Thyroid gland (tissue), 4 donors: ENCODE data around the gene CDC20B. TPM values are rescaled to one million over a fixed set of nuclear protein-coding genes. Genes with fewer than 3 reads are reported as not detected.
A peak's percentile ranks its signal among the peaks of the same experiment; 100 is the strongest.

Source experiments
- DNase-seq, 2 donors: peaks; one replicate each; pipeline ENCODE4 v3.0.0-alpha.2; 2019
- H3K27ac ChIP-seq, 3 donors: fragments of 200-600 bp; sonication (generic); 1 replicate in 2 of 3; 2 replicates in 1 of 3; pipeline ENCODE4 v1.5.1; 2016 to 2019; ENCODE audit warnings: mild to moderate bottlenecking in 1 of 3, moderate library complexity in 1 of 3
- H3K27me3 ChIP-seq: fragments of 200-600 bp; sonication (generic); one replicate; pipeline ENCODE4 v1.5.1; 2019
- H3K36me3 ChIP-seq, 2 donors: fragments of 200-600 bp; sonication (generic); one replicate each; pipeline ENCODE4 v1.5.1; 2016 to 2019
- H3K4me1 ChIP-seq, 2 donors: fragments of 200-600 bp; sonication (generic); one replicate each; pipeline ENCODE4 v1.5.1; 2017 to 2019
- H3K4me3 ChIP-seq, 3 donors: fragments of 200-600 bp; sonication (generic); replicated peaks in 1 of 3; 1 replicate in 2 of 3; 2 replicates in 1 of 3; pipeline ENCODE4 v1.5.1; 2016; ENCODE audit warnings: mild to moderate bottlenecking in 1 of 3
- H3K9me3 ChIP-seq: fragments of 200-600 bp; sonication (generic); one replicate; pipeline ENCODE4 v1.5.1; 2017
- CTCF ChIP-seq, 6 experiments: fragments of 200-600 bp in 3 of 6; fragments of 450-650 bp in 3 of 6; sonication (generic) in 3 of 6; IDR thresholded peaks; one replicate each; pipeline ENCODE4 v1.5.1; 2016 to 2019; ENCODE audit warnings: antibody characterized with exemption in 6 of 6, mild to moderate bottlenecking in 2 of 6, inconsistent platforms in 1 of 6, moderate library complexity in 1 of 6
- POLR2A ChIP-seq, 2 donors: fragments of 450-650 bp; IDR thresholded peaks; one replicate each; pipeline ENCODE4 v1.6.1; 2017; ENCODE audit warnings: antibody characterized with exemption in 2 of 2, mild to moderate bottlenecking in 2 of 2, moderate library complexity in 1 of 2
- WGBS, 2 donors: methylation state at CpG; one replicate each; pipeline ENCODE4 v1.1.5; 2017; 5-methylcytosine and 5-hydroxymethylcytosine counted together
- intact Hi-C: fragments of 100-400 bp; cut with DNase I; formaldehyde crosslinking; loops from one replicate; pipeline ENCODE4 v1.15.1; 2023
- total RNA-seq, 4 donors: library from RNA; depleted of rRNA; stranded (reverse); fragments of >200 nt; gene quantifications; one replicate each; pipeline ENCODE4 v1.2.3, GENCODE V29; 2016

CDC20B gene
- total RNA-seq, 4 donors from 2014 or later = not detected

GRCh38 chr5:55218967-55219366 is 46.0 kb upstream of the CDC20B start:
- WGBS, 2 donors = 21 to 31% methylated on average over 4 of the region's 4 CpGs
- Histone ChIP-seq H3K4me1 (peaks cover 20 to 29% of the 10 kb centered on the region in 2 donors), H3K4me3 (no peak overlapping the region), H3K9me3 (no peaks in the 10 kb centered on the region), H3K27me3 (no peaks in the 10 kb centered on the region), H3K36me3 (no peaks in the 10 kb centered on the region), H3K27ac (peak overlapping the region; percentile 54 to 83 (median 81))
- TF ChIP-seq CTCF (IDR thresholded peaks at IDR 0.05) (no peak), POLR2A (IDR thresholded peaks at IDR 0.05) (no peak)
- intact Hi-C loops = no loop called here
- peak; percentile 99 to 100 for DNase-seq

DNA sequence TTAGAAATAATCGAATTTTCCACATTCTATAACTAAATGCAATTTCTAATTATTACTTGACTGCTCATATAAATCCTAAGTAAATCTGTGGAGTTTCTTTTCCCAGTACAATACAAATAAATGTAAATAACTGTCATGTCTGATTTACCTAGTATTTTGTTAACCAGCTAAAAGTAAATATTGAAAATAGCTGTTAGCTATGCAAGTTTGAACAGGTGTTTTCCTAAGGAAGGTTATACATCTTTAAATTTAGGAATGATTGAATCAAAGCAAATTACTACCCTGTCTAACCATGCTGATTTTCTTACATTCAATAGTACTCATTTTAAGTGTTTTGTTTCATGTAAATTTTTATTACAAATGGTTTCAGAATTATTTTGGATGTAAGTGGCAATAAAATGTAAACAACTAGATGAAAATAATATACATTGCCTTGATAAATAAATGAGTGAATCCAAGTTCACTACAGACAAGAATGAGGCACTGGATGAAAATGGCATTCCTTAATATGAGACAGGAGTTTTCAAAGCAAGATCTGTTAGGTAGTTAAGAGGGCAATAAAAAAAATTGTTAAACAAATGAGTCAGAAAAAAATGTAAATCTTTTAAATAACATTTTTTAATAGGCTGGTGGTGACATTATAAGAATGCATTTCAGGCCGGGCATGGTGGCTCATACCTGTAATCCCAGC is 38.4 kb upstream of the CDC20B start:
- intact Hi-C loops = no loop called here

DNA sequence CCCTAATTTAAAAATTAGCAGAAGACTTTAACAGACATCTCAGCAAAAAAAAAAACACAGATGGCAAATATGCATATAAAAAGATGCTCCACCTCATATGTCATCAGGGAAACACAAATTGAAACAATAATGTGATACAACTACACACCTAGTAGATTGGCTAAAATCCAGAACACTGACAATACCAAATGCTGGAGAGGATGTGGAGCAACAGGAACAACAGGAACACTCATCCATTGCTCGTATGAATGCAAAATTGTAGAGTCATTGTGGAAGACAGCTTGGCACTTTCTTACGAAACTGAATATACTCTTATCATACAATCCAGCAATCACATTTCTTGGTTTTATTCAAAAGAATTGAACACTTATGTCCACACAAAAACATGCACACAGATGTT is 32.0 kb upstream of the CDC20B start:
- intact Hi-C loops = no loop called here
- Histone ChIP-seq H3K4me3 (no peak overlapping the region), H3K27ac (no peak overlapping the region), H3K27me3 (no peaks in the 10 kb centered on the region), H3K4me1 (no peaks in the 10 kb centered on the region), H3K9me3 (no peaks in the 10 kb centered on the region), H3K36me3 (no peaks in the 10 kb centered on the region)
- 76 to 81% methylated on average over 2 of the region's 2 CpGs for WGBS, 2 donors
- TF ChIP-seq POLR2A (IDR thresholded peaks at IDR 0.05) (no peak), CTCF (IDR thresholded peaks at IDR 0.05) (no peak)
- DNase-seq = no peak

More for the DNA sequence above, 38.4 kb upstream of the CDC20B start:
- DNase-seq = no peak
- H3K36me3 ChIP-seq = no peaks in the 10 kb centered on the region
- no peak overlapping the region for H3K27ac ChIP-seq
- H3K27me3 ChIP-seq = no peaks in the 10 kb centered on the region
- no peak overlapping the region for H3K4me3 ChIP-seq
- TF ChIP-seq CTCF (IDR thresholded peaks at IDR 0.05) (no peak), POLR2A (IDR thresholded peaks at IDR 0.05) (no peak)
- no peaks in the 10 kb centered on the region for H3K9me3 ChIP-seq
- H3K4me1 ChIP-seq = no peaks in the 10 kb centered on the region
- WGBS, 2 donors = 87 to 89% methylated on average over 2 of the region's 2 CpGs

GRCh38 chr5:55191165-55191564 is 18.2 kb upstream of the CDC20B start:
- no peaks in the 10 kb centered on the region for H3K4me1 ChIP-seq
- H3K27me3 ChIP-seq = no peaks in the 10 kb centered on the region
- intact Hi-C loops = no loop called here
- no peaks in the 10 kb centered on the region for H3K36me3 ChIP-seq
- TF ChIP-seq POLR2A (IDR thresholded peaks at IDR 0.05) = no peak
- TF ChIP-seq CTCF (IDR thresholded peaks at IDR 0.05) = no peak
- H3K27ac ChIP-seq = no peak overlapping the region
- 94 to 97% methylated on average over 2 of the region's 2 CpGs for WGBS, 2 donors
- no peak overlapping the region for H3K4me3 ChIP-seq
- DNase-seq = no peak
- H3K9me3 ChIP-seq = no peaks in the 10 kb centered on the region

- Histone ChIP-seq H3K36me3 (no peaks in the 10 kb centered on the region), H3K4me3 (no peak overlapping the region), H3K4me1 (no peaks in the 10 kb centered on the region), H3K27ac (no peak overlapping the region), H3K9me3 (no peaks in the 10 kb centered on the region), H3K27me3 (no peaks in the 10 kb centered on the region)
- intact Hi-C loops = no loop called here
- no peak for TF ChIP-seq POLR2A (IDR thresholded peaks at IDR 0.05)
- no peak for TF ChIP-seq CTCF (IDR thresholded peaks at IDR 0.05)
- DNase-seq = no peak
- WGBS, 2 donors = 72 to 76% methylated on average over 6 of the region's 6 CpGs
Measured at GRCh38 chr5:55188656-55189540, 15.9 kb upstream of the CDC20B start.
